Measurements from ENCODE around the gene DAPK1.

- TF ChIP-seq CTCF (IDR thresholded peaks at IDR 0.05) (no peak), EZH2phosphoT487 (IDR thresholded peaks at IDR 0.05; ENCODE audit: borderline replicate concordance, low read depth) (no peak), USF2 (IDR thresholded peaks at IDR 0.05; ENCODE audit: borderline replicate concordance, low read depth, low read length) (no peak), EP300 (IDR thresholded peaks at IDR 0.05; ENCODE audit: borderline replicate concordance in 1 of 2, low read depth in 1 of 2, low read length in 1 of 2) (no peak)
Observed at GRCh38 chr9:87701491-87701890, 203.8 kb downstream of the DAPK1 start.

Measured in SK-N-SH (cell line).